Measurements from ENCODE around the gene LEPROT. TPM values are rescaled to one million over a fixed set of nuclear protein-coding genes. Genes with fewer than 3 reads are reported as not detected.
"Not testable (repeated sequence)": the region's sequence is repeated elsewhere in the genome, so short reads cannot be mapped to it uniquely, and the experiment has no call there.

LEPROT gene
- total RNA-seq, 1 experiment from 2014 or later, result 44.7 TPM

DNA sequence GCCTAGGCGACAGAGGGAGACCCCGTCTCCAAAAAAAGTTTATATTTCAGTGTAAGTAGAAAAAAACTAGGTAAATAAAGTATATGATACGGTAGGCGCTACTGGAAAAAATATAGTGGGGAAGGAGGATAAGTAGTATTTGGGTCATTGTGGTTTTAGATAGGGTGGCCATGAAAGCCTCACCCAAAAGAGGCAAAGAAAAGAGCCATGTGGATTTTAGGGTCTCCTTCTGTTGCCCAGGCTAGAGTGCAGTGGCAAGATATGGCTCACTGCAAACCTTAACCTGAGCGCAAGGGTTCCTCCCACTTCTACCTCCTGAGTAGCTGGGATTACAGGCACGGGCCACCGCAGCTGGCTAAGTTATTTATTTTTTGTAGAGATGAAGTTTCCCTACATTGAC, 17.1 kb downstream of the LEPROT start:
- no peak for DNase-seq (ENCODE audit: low read depth)

DNA sequence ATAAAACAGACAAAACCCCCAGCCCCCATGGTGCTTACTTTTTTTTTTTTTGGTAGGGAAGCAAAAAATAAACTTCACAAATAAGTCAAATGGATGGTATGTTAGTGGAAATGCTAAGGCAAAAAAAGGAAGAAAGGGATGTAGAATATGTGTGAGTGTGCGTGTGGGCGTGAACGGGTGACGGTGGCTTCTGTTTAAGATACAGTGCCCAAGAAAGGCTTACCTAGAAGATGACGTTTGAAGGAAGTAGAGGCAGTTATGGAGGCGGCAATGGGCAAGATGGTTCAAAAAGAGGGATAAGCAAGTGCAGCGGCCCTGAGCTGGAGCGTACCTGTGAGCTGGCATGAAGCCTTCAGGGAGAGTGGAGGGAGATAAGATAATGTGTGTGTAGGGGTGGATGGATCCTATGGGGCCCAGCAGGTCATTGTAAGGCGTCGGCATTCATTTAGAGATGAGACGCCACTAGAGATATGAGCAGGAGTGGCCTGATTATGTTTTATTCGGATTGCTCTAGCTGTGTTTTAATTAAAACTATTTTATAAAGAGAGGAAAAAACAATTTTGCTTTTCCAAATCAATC, 19.9 kb downstream of the LEPROT start:
- DNase-seq (ENCODE audit: low read depth), result no peak

DNA sequence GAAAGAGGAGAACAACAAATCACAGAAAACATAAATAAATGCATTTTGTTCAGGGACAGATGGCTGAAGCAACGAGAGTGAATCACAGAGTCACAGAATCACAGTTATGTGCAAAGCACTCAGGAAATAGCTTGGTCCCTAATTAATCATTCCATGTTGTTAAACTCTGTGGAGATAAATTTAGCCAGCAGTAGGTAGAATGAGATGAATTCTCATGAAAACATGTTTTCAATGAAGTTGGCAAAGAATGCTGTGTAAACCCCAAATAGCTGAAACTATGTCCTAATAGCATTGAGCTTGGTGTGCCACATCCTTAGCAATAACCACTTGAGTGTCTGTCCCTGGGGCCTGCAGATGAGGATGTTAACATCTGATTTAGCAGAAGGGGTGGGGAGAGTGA, 20.4 kb downstream of the LEPROT start:
- no peak for DNase-seq (ENCODE audit: low read depth)

DNA sequence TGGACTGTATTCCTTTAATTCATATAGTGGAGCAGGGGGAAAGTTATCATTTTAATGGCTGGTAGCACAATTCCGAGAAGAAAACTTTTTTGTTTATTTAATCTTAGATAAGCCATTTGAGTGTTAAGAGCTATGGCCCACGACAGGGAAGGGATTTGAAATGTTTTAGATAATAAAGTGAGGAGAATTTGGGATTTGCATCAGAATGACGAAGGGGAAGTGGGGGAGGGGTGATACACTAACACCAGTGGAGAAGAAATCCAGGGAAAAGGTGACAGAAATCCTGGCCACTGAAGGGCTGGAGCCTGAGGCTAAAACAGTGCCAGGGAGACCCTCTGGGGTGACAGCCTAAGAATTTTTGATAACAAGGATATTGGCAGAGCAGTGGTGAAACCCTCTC, 21.0 kb downstream of the LEPROT start:
- no peak for DNase-seq (ENCODE audit: low read depth)

DNA sequence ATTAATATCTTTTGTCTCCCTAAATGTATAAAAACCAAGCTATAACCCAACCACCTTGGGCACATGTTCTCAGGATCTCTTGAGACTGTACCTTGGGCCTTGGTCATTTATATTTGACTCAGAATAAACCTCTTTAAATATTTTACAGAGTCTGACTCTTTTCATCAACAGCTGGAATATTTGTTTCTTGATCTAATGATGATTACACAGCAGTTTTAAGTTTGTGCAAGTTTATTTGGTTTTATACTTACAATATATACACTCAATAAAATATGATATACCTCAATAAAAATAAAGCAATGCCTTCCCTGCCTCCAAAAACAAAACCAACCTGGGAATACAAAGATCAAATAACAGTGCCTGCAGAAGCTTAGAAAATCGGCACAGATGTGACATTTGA, 22.0 kb downstream of the LEPROT start:
- no peak for DNase-seq (ENCODE audit: low read depth)

DNA sequence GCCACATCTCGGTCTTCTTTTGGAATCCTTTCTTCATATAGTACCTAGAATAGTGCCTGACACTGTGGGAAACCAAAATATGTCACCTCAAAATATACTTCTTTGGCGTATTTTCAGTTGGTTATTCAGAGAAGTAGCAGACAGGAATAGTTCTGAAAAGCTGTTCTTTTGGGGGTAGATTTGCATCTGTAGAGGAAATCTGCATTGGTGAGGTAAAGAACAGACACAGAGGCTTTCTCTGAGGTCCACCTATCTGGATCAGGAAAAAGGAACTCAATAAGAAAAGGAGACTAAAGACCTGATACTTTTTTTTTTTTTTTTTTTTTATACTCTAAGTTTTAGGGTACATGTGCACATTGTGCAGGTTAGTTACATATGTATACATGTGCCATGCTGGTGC, 23.2 kb downstream of the LEPROT start:
- DNase-seq (ENCODE audit: low read depth), result no peak

DNA sequence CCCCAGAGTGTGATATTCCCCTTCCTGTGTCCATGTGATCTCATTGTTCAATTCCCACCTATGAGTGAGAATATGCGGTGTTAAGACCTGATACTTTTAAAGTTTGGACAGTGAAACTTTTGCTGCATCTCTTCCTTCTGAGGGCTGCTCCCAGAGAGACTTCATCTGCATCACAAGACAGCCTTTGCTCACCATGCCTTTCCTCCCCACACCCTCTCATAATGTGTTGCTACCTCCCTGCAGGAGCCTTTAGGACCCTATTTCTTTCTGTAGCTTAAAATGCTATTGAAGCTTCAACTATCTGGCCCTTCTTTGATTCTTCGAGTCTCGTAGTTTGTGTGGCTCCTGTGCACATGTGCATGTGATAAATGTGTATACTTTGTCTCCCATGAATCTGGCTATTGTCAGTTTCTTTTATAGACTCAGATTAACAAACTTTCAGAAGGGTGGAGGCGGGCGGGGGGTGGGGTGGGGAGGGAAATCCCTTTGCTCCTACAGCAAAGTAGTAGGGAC, 23.7 kb downstream of the LEPROT start:
- no peak for DNase-seq (ENCODE audit: low read depth)

DNA sequence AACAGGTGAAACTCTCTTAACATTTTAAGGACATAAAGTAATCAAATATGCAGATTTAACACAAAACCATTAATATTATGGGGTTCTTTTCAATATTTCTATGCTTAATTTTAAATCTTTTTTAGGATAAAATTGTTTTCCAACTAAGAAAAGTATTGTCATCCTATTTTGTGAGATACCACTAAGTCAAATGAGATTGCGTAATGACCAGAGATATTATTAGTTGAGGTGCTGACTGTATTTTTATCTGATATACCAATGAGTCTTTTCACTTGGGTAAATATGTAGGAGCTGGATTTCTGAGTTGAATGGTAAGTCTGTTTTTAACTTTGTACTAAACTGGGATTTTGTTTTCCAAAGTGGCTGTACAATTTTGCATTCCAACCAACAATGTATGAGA, 25.4 kb downstream of the LEPROT start:
- no peak for DNase-seq (ENCODE audit: low read depth)

DNA sequence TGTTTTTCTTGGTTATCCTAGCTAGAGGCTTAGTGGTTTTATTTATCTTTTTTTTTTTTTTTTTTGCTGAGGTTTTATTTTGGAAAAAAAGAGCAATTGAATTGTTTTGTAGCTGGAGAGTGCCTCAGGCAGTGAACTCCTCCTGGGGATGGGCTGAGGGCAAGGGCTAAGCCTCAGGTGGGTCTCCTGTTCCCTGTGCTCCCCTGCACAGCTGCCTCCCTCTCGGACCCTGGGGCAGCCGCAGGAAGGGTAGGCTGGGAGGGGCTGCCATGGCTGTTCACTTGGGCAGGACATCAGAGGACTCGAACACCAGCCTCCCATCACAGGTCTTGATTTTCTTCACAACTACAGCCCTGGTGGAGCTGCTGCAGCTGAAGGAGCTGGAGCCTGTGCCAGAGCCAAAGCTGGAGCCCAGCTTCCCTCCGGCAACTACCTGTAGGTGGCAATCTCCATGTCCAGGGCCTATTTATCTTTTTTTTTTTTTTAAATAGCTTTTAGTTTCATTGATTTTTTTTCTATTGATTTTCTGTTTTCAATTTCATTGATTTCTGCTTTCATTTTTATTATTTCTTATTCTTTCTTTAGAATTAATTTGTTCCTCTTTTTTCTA, 28.9 kb downstream of the LEPROT start:
- DNase-seq (ENCODE audit: low read depth), result no peak

DNA sequence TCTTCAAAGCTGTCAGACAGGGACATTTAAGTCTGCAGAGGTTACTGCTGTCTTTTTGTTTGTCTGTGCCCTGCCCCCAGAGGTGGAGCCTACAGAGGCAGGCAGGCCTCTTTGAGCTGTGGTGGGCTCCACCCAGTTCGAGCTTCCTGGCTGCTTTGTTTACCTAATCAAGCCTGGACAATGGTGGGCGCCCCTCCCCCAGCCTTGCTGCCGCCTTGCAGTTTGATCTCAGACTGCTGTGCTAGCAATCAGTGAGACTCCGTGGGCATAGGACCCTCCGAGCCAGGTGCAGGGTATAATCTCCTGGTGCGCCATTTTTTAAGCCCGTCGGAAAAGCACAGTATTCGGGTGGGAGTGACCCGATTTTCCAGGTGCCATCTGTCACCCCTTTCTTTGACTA, 35.2 kb downstream of the LEPROT start:
- DNase-seq (ENCODE audit: low read depth), result not testable (repeated sequence)

DNA sequence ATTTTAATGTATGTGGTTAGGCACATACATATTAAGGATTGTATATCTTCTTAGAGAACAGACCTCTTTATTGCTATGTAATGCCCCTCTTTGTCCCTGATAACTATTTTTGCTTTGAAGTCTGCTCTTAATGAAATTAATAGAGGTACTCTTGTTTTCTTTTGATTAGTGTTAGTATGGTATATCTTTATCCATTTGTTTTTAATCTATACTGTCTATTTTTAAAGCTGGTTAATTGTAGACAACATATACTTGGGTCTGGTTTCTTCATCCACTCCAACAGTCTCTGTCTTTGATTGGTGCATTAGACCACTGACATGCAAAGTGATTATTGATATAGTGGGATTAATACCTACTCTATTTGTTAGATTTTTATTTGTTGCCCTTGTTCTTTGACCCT, 36.0 kb downstream of the LEPROT start:
- no peak for DNase-seq (ENCODE audit: low read depth)

DNA sequence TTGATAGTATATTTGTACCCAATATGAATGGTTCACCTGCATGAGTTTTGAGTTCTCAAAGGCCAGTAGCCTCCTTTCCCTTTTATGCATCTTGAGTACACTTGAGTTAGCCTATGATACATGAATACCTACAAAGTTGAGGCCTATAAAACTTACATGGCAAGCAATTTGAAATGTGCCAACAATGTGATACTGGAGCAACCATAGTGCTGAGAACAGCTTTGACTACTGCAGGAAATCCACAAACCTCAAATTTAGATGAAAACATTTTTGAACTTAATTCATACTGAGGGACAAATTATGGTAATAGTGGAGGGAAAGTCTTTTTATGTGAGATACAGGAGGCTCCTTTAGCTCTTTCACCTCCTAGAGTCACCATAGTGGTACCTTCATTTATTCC, 37.4 kb downstream of the LEPROT start:
- DNase-seq (ENCODE audit: low read depth), result no peak

DNA sequence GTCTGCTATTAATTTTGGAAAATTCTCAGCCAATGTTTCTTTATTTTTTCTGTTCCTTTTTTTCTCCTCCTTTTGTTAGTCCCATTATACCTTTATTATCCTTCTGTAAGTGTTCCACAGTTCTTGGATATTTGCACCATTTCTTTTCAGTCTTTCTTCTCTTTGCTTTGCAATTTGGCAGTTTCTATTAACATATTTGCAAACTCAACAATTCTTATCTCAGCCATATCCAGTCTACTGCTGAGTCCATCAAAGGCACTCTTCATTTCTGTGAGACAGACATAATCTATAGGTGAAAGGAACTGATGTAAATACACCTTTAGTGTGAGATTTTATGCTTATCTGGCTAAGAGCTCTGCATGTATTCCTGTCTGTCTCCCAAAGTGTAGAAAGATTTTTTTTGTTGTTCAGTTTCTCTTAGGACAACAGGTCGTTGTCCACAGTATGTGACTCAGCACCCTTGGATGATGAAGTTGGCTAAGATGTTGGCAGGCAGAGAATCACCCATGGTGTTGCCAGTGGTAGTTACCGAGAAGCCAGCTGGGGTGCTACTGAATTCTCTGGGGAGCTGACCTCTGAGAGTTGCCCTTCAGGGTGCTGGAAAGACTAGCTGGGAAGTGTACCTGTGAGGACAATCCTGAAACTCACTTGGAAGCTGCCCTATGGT, 38.4 kb downstream of the LEPROT start:
- peak; percentile 48 for DNase-seq (ENCODE audit: low read depth)

DNA sequence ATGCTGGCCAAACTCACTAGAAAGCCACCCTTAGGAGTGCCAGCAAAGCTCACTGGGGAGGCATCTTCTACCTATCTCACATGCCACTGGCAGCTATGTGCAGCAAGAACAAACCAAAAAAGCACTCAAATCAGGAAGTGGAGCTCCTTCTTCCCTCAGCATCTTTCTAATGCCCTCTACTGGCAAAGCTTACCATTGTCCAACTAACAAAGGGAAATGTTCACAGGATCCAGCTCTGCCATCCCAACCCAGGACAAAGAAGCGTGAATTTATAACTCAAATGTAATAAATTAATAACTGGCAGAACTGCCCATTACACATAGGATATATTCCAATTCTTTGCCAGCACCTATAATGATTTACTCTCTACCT, 38.9 kb downstream of the LEPROT start:
- peak; percentile 59 for DNase-seq (ENCODE audit: low read depth)

DNA sequence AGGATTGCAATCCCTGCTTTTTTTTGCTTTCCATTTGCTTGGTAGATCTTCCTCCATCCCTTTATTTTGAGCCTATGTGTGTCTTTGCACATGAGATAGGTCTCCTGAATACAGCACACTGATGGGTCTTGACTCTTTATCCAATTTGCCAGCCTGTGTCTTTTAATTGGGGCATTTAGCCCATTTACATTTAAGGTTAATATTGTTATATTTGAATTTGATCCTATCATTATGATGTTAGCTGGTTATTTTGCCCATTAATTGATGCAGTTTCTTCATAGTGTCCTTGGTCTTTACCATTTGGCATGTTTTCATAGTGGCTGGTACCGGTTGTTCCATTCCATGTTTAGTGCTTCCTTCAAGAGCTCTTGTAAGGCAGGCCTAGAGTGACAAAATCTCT, 45.4 kb downstream of the LEPROT start:
- DNase-seq (ENCODE audit: low read depth), result not testable (repeated sequence)

DNA sequence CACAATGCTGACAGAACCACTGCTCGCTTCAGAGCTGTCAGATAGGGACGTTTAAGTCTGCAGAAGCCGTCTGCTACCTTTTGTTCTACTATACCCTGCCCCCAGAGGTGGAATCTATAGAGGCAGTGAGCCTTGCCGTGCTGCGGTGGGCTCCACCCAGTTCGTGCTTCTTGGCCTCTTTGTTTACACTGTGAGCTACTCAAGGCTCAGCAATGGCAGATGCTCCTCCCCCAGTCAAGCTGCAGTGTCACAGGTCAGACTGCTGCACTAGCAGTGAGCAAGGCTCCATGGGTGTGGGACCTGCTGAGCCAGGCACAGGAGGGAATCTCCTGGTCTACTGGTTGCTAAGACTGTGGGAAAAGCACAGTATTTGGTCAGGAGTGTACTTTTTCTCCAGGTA, 47.1 kb downstream of the LEPROT start:
- no peak for DNase-seq (ENCODE audit: low read depth)

DNA sequence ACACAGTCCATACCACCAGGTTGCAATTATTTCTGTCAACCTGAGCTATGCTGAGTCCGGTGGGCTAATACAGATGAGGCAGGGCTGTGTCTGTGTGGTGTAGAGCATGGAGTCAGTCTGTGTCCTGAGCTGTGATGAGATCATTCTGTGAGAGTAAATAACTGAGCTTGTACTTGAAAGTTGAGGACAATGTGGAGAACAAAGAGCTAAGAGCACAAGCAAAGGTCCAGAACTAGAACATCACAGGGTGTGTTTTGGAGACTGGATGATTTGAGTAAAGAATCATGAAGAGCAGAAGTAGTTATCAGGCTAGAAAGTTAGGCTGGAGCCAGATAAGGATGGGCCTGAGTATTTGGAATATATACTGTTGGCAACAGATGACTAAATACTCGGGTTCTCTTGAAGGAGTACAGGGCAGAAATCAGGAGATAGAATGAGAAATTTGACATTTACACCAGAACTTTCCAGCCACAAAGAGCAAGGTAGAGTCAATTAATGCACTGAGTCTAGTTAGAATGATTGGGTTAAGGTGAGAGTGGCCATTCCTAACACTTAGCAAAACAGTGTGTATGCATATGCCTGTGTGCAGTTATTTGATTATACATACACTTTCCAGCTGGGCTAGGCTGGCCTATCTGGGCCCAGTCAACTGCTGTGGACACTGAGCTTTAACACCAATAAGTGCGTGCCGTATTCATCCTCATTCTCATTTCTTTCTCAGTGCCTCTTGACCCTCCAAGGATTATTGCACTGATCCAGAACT, 48.8 kb downstream of the LEPROT start:
- DNase-seq (ENCODE audit: low read depth), result no peak

DNA sequence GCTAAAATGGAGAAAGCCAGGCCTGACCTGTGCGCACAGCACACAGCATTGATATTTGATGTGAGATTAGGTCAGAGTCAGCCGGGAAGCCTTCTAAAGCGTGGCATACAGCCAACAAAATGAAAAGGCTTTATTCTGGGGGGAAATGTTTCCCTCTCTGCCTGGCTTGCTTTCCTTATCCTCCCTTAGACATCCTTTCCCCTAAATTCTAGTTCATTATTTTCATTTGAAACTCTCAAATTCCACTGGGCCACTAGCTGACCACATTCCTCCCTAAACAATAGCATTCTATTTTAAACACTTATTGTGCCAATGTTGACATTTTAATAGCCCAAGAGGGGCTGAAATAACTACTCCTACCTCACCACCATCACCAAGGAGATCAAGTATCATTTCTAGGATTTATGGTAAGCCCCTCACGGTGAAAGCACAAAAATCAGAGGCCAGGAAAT, 49.4 kb downstream of the LEPROT start:
- peak; percentile 36 for DNase-seq (ENCODE audit: low read depth)

DNA sequence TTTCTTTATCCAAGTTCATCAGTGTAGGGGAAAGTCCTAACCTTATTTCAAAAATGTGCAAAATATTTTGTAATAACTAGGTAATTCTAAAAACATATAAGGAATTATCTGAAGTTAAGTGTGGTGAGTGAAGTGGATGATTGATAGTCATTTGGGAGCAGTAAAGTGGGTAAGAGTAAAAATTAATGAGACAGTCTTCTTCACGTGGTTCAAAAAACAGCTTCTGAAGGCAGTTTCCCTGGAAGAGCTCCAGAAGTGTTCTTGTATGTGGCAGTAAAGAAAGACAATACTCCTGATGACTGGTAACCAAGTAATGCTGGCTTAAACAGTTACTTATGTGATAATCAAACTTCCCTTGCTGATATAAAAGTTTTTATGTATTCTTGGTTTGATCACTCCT, 50.3 kb downstream of the LEPROT start:
- DNase-seq (ENCODE audit: low read depth), result peak; percentile 36

DNA sequence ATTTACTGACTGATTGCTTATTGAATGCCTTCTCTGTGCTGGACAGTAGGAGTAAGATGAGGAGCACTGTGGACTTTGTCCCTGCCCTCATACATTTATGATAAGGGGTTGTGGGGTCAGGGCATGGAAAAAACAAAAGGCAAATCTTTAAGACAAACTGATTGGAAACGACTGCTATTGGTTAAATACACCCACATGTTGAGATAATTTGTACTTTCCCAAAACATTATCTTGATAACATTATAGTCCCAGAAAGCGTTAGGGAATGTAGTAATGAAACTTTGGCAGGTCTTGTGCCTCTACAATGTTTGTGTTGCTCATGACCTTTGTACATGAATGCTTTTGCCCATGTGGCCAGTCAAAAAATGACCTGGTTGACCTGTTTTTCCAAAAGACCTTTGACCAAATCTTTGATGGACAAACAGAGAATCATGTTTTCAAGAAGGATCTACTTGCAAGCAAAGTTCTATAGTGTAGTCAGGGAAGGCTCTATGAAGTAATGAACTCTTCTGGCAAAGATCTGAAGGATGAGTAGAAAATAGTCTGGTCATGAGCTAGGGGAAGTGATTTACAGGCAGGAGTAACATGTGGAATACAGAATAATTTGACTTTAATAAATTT, 50.9 kb downstream of the LEPROT start:
- no peak for DNase-seq (ENCODE audit: low read depth)

DNA sequence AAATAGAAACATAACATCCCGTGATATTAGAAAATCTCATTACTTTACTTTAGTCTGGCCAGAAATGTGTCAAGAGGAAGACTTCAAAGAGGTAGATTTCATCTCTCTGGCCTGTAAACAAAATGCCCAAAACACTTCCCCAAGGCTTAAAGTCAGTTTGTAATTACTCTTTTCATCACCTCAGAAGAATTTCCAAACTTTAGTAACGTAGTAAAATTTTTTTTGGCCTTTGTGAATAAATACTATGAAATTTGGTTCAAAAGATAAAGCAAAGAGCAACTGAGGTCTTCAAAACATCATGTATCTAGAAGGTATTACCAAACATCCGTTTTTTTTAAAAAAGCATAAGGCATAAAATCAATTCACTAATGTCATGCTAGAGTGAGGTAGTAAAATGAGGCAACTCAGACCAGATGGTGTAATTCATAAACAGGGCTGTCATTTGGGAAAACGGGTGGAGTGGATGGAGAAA, 51.4 kb downstream of the LEPROT start:
- DNase-seq (ENCODE audit: low read depth), result no peak

DNA sequence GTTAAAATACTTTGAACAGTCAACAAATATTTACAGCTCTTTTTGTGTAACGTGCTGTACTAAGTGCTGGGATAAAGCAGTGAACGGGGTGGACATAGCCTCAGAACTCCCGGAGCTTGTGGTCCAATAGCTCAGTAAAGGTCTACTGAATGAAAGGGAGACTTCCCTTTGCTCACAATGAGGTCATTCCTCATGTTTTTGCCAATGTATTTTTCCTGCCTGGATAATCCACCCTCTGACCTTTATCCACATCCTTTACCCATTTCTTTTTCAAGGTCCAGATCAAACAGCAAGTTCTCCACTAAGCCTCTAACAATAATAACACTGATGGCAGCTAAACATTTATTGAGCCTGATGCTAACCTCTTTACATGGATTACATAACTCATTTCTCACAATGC, 55.9 kb downstream of the LEPROT start:
- DNase-seq (ENCODE audit: low read depth), result no peak

Data from M059J (cell line).